OCI-LY1 (cell line): ENCODE results near the gene PALD1.

Source experiments
- H2AFZ ChIP-seq: fragments of 200-600 bp; sonication (generic), shearing (Covaris generic); 2 replicates; pipeline ENCODE4 v1.6.0; 2014; ENCODE audit warnings: antibody characterized with exemption, mild to moderate bottlenecking, low read length
- H3F3A ChIP-seq: fragments of 200-600 bp; sonication (generic), shearing (Covaris generic); 2 replicates; pipeline ENCODE4 v1.6.0; 2014; ENCODE audit warnings: mild to moderate bottlenecking, antibody characterized with exemption, low read length, moderate library complexity; ENCODE audit not compliant: insufficient read depth
- H3K27ac ChIP-seq: fragments of 200-600 bp; sonication (generic); 2 replicates; pipeline ENCODE4 v1.5.1; 2014; ENCODE audit warnings: low read length, mixed run types, mild to moderate bottlenecking, low read depth; ENCODE audit not compliant: poor library complexity, severe bottlenecking
- H3K27me3 ChIP-seq: fragments of 200-600 bp; sonication (generic); 2 replicates; pipeline ENCODE4 v1.6.0; 2014; ENCODE audit warnings: antibody characterized with exemption, mild to moderate bottlenecking, low read length, moderate library complexity; ENCODE audit not compliant: insufficient read depth
- H3K36me3 ChIP-seq: fragments of 200-600 bp; sonication (generic); 2 replicates; pipeline ENCODE4 v1.6.1; 2014; ENCODE audit warnings: mild to moderate bottlenecking, antibody characterized with exemption, low read length, moderate library complexity, mixed read lengths; ENCODE audit not compliant: insufficient read depth
- H3K4me1 ChIP-seq: fragments of 200-600 bp; sonication (generic); 2 replicates; pipeline ENCODE4 v1.5.1; 2014; ENCODE audit warnings: mild to moderate bottlenecking, low read length, moderate library complexity; ENCODE audit not compliant: insufficient read depth, severe bottlenecking
- H3K4me2 ChIP-seq: fragments of 200-600 bp; sonication (generic), shearing (Covaris generic); 2 replicates; pipeline ENCODE4 v1.6.1; 2014; ENCODE audit warnings: low read length
- H3K4me3 ChIP-seq: fragments of 200-600 bp; sonication (generic); 2 replicates; pipeline ENCODE4 v1.5.1; 2014; ENCODE audit warnings: low read length, low read depth, mild to moderate bottlenecking, mixed read lengths; ENCODE audit not compliant: poor library complexity, severe bottlenecking
- H3K79me2 ChIP-seq: fragments of 200-600 bp; shearing (Covaris generic); 2 replicates; pipeline ENCODE4 v1.6.1; 2016; ENCODE audit warnings: mixed run types, low read length, mixed read lengths; ENCODE audit not compliant: insufficient read depth
- H3K9ac ChIP-seq: fragments of 200-600 bp; sonication (generic), shearing (Covaris generic); 2 replicates; pipeline ENCODE4 v1.6.1; 2014; ENCODE audit warnings: mild to moderate bottlenecking, low read length, mixed read lengths
- H3K9me2 ChIP-seq: fragments of 200-600 bp; sonication (generic), shearing (Covaris generic); 2 replicates; pipeline ENCODE4 v1.6.1; 2014; ENCODE audit warnings: low read depth, mild to moderate bottlenecking, low read length, mixed read lengths
- H3K9me3 ChIP-seq: fragments of 200-600 bp; shearing (Covaris generic); 2 replicates; pipeline ENCODE4 v1.6.1; 2014; ENCODE audit warnings: low read length, mixed read lengths
- H4K20me1 ChIP-seq: fragments of 200-600 bp; sonication (generic), shearing (Covaris generic); 2 replicates; pipeline ENCODE4 v1.6.0; 2016; ENCODE audit warnings: mild to moderate bottlenecking, low read length; ENCODE audit not compliant: insufficient read depth
- CTCF ChIP-seq: fragments of 200-600 bp; sonication (generic), shearing (Covaris generic); IDR thresholded peaks from 2 replicates; pipeline ENCODE4 v1.5.1; 2017; ENCODE audit warnings: mild to moderate bottlenecking, antibody characterized with exemption, low read length, moderate library complexity, mixed read lengths
- EZH2 ChIP-seq: fragments of 200-600 bp; sonication (generic), shearing (Covaris generic); IDR thresholded peaks from 2 replicates; pipeline ENCODE4 v1.8.0; 2017; ENCODE audit warnings: borderline replicate concordance, mixed run types, mild to moderate bottlenecking, antibody characterized with exemption, low read length, moderate library complexity, mixed read lengths

The PALD1 gene

DNA sequence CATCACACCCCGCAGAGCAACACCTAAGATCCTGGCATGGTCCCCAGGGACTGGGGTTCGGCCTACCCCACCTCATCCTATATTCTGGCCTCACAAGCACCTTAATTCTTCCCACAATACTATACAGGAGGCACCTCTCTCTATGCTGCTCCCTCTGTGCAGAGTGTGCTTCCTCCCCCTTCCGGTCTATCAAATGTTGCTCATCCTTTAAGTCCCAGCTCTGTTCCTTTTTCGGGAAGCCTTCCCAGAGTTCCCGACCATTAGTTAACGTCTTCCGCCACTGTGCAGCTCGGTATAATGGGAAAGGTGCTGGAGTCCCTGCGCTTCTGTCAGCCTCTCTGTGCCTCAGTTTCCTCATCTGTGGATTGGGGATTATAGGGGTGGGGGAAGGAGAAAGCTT, 21.8 kb downstream of the PALD1 start:
- H2AFZ ChIP-seq = no peak overlapping the region
- H3K27ac ChIP-seq = peak overlapping the region; percentile 100
- peak overlapping the region; percentile 40 for H3K4me2 ChIP-seq
- H3K9me3 ChIP-seq = no peaks in the 10 kb centered on the region
- peak overlapping the region; percentile 44; the same call in 1 of the 2 replicates for H3K9ac ChIP-seq
- H3K4me1 ChIP-seq = peaks cover 98% of the 10 kb centered on the region
- TF ChIP-seq CTCF (no peak), EZH2 (no peak)
- no peaks in the 10 kb centered on the region for H3K27me3 ChIP-seq
- peak overlapping the region; percentile 3 for H3K4me3 ChIP-seq
- H3K9me2 ChIP-seq = no peaks in the 10 kb centered on the region
- H3K79me2 ChIP-seq = peaks cover 52% of the 10 kb centered on the region
- peaks cover 44% of the 10 kb centered on the region for H3K36me3 ChIP-seq
- H3F3A ChIP-seq = peaks cover 5% of the 10 kb centered on the region; the same call in 1 of the 2 replicates
- H4K20me1 ChIP-seq = no peaks in the 10 kb centered on the region

DNA sequence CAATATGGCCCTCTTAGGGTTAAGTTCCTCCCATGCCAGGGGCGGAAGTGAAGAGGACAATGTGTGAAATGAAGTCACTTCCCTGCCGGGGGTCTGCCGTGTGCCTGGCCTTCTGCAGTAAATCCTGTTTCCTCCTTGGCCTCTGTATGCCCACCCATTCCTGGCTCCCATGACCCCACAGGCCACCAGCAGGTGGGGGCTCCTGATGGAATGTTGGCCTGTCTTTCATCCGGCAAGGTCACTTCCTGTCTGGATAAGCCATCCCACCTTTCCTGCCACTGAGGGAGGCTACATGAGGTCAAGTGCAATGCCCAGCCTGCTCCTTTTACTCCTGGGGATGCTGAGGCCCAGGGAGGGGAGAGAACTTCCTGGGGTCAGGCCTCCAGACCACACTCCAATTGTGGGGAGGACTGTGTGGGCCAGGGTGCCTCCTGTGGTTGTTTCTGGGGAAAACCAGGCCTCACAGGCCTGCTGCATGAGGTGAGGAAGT, 22.3 kb downstream of the PALD1 start:
- H3K4me1 ChIP-seq = peaks cover 97% of the 10 kb centered on the region
- H3K9me3 ChIP-seq = no peaks in the 10 kb centered on the region
- H3F3A ChIP-seq = peaks cover 5% of the 10 kb centered on the region; the same call in 1 of the 2 replicates
- peaks cover 47% of the 10 kb centered on the region for H3K79me2 ChIP-seq
- H3K4me3 ChIP-seq = no peak overlapping the region
- peaks cover 47% of the 10 kb centered on the region for H3K36me3 ChIP-seq
- no peaks in the 10 kb centered on the region for H3K27me3 ChIP-seq
- TF ChIP-seq EZH2 (no peak), CTCF (no peak)
- no peaks in the 10 kb centered on the region for H3K9me2 ChIP-seq
- H3K9ac ChIP-seq = peak overlapping the region; percentile 44; the same call in 1 of the 2 replicates
- H4K20me1 ChIP-seq = no peaks in the 10 kb centered on the region
- H2AFZ ChIP-seq = no peak overlapping the region
- H3K4me2 ChIP-seq = peak overlapping the region; percentile 40; the same call in 1 of the 2 replicates
- H3K27ac ChIP-seq = peak overlapping the region; percentile 100

- Histone ChIP-seq H4K20me1 (no peaks in the 10 kb centered on the region), H3K27me3 (no peaks in the 10 kb centered on the region), H3K9ac (no peak overlapping the region), H3K36me3 (peaks cover 56% of the 10 kb centered on the region), H3K4me3 (no peak overlapping the region), H2AFZ (no peak overlapping the region), H3K9me2 (no peaks in the 10 kb centered on the region), H3K4me2 (no peak overlapping the region; the same call in 1 of the 2 replicates), H3K9me3 (no peaks in the 10 kb centered on the region), H3K4me1 (peaks cover 93% of the 10 kb centered on the region), H3K79me2 (peaks cover 55% of the 10 kb centered on the region), H3K27ac (peak overlapping the region; percentile 100), H3F3A (peaks cover 5% of the 10 kb centered on the region; the same call in 1 of the 2 replicates)
- no peak for TF ChIP-seq CTCF
Measured at GRCh38 chr10:70502406-70502805, 23.8 kb downstream of the PALD1 start.
